Ramos (cell line): Measurements from ENCODE around the gene KRTAP5-3.
"Not testable (repeated sequence)": the region's sequence is repeated elsewhere in the genome, so short reads cannot be mapped to it uniquely, and the experiment has no call there.

Experiments
- in situ Hi-C: fragments of 300-500 bp; cut with MboI; formaldehyde crosslinking; loops from one replicate; pipeline ENCODE4 v1.14.3; 2022; ENCODE audit warnings: low sequenced_read_pairs; ENCODE audit not compliant: unreplicated experiment

KRTAP5-3 gene

DNA sequence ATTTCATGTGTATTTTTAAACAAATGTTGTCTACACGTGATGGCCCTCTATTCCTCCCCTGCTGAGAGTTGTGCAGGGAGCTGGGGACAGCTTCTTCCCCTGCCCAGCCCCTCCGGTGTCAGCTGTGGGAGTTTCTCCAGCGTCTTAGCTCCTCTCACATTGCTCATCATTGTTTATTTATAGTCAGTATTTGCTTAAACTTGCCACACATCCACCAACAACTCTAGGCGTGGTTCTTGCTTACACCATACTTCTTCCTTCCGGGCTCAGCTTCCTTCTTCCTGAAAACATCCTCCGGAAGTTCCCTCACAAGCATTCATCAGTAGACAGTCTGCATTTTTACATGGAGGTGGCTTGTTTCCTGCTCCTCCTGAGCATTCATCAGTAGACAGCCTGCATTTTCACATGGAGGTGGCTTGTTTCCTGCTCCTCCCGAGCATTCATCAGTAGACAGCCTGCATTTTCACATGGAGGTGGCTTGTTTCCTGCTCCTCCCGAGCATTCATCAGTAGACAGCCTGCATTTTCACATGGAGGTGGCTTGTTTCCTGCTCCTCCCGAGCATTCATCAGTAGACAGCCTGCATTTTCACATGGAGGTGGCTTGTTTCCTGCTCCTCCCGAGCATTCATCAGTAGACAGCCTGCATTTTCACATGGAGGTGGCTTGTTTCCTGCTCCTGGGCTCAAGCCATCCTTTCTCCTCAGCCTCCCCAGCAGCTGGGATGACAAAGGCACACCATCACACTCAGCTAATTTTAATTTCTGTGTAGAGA, 18.9 kb downstream of the KRTAP5-3 start:
- in situ Hi-C loops, result not testable (repeated sequence)

- in situ Hi-C loops, result no loop called here
Observed at GRCh38 chr11:1586699-1587098, 21.6 kb downstream of the KRTAP5-3 start.

DNA sequence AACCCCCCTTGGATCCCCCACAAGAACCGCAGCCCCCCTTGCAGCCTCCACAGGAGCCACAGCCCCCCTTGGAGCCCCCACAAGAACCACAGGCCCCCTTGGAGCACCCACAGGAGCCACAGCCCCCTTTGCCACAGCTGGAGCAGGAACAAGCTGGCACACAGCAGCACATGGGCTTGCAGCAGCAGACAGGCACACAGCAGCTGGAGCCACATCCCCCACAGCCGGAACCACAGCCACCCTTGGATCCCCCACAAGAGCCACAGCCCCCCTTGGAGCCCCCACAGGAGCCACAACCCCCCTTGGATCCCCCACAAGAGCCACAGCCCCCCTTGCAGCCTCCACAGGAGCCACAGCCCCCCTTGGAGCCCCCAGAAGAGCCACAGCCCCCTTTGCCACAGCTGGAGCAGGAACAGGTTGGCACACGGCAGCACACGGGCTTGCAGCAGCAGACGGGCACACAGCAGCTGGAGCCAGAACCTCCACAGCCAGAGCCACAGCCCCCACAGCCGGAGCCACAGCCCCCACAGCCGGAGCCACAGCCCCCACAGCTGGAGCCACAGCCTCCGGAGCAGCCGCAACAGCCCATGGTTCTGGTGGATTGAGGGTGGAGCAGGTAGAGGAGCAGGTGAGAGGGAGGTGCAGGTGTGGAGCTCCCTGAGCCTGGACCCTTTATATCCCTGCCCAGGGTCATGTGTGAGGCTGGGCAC, 23.4 kb downstream of the KRTAP5-3 start, which contains the start of gene KRTAP5-1:
TSS of gene KRTAP5-1 (minus strand) at position 623 of the 710 bp plus-strand sequence. CDS start at position 589, 34 bp downstream.
- in situ Hi-C loops, result not testable (repeated sequence)

- in situ Hi-C loops, result not testable (repeated sequence)
Observed at GRCh38 chr11:1582909-1583308, 25.4 kb downstream of the KRTAP5-3 start.

DNA sequence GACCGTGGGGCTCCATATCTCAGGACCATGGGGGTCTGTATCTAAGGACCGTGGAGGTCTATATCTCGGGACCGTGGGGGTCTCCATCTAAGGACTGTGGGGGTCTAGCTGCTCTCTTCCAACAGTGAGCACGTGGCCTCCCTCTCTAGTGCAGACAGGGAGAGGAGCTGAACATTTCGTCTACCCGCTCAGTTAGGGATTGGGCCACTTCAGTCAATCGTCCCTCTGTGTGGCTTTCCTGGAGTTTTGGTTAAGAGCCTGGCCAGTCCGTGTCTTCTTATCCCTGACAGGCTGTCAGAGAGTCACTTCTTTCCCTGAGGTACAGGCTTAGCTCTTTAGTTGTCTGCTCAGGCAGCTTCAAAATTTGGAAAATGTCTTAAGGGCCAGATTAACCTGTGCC, 26.3 kb downstream of the KRTAP5-3 start:
- in situ Hi-C loops, result no loop called here

DNA sequence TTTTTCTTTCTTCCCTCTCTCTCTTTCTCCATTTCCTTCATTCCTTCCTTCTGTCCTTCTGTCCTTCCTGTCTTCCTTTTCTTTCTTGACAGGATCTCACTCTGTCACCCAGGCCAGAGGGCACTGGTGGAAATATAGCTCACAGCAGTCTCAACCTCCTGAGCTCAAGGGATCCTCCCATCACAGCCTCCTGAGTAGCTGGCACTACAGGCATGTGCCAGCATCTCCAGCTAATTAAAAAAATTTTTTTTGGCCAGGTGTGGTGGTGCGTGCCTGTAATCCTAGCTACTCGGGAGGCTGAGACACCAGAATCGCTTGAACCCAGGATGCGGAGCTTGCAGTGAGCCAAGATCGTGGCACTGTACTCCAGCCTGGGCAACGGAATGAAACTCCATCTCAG, 31.4 kb downstream of the KRTAP5-3 start:
- in situ Hi-C loops, result no loop called here

DNA sequence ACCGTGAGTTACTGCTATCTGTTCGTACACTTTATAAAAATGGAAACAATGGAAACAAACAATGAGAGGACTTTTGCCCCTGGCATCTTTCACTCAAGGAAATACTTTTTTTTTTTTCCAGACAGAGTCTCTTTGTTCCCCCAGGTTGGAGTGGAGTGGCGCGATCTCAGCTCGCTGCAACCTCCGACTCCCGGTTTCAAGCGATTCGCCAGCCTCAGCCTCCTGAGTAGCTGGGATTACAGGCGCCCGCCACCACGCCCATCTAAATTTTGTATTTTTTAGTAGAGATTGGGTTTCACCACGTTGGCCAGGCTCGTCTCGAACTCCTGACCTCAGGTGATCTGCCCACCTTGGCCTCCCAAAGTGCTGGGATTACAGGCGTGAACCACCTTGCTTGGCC, 32.5 kb downstream of the KRTAP5-3 start:
- in situ Hi-C loops, result not testable (repeated sequence)

GRCh38 chr11:1574933-1575242, 33.4 kb downstream of the KRTAP5-3 start:
- in situ Hi-C loops, result no loop called here

DNA sequence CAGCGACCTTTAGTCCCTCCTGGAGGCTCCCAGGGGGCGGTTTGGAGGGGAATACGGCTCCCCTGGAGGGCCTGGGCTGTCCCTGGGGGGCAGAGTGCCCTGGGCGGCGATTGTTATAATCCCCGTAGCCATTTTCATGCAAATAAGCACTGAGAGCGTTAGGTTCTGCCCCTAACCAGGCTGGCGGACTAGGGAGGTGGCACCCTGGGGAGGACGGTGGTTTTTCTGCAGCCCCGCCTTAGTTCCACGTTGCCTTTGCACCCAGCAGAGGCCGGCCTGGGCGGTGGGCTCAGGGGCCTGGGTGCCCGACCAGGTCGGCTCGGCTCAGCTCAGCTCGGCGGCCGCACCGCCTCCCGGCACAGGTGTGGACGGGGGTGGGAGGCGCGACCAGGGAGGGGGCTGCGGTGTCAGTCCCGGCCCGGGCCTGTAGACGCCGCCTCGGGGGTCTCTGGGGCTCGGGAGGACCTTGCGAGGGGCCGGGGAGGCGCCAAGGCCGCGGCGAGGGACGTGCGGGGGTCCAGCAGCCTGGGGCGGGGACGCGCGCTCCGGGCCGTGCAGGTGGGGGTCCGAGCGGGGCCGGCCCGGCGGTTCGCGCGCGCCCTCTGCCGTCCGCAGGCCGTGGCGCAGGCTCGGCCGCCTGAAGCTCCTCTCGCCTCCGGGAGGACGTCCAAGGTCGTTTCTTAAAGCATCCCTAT, 33.9 kb downstream of the KRTAP5-3 start:
- in situ Hi-C loops, result no loop called here

DNA sequence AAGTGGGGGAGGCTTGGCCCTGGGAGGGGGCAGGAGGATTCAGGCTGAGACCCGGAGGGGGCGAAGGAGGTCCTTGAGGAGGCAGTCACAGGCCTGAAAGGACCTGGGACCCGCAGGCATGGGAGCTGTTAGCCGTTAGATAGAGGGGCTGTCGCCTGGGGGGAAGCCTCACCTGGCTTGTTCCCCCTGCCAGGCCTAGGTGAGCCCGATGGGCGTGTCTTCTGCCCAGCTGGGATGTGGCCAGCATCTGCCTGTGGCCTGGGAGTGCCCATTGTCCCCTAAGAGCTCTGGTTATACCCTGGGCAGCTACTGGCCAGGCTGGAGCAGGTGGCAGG, 34.4 kb downstream of the KRTAP5-3 start:
- in situ Hi-C loops, result no loop called here

- in situ Hi-C loops, result no loop called here
Observed at GRCh38 chr11:1573077-1573902, 35.0 kb downstream of the KRTAP5-3 start.

GRCh38 chr11:1572197-1573076, 35.8 kb downstream of the KRTAP5-3 start, which contains the start of gene DUSP8:
Gene DUSP8 (minus strand): TSS chr11:1572271. CDS start chr11:1565826, 6,445 bp downstream.
- in situ Hi-C loops, result no loop called here

DNA sequence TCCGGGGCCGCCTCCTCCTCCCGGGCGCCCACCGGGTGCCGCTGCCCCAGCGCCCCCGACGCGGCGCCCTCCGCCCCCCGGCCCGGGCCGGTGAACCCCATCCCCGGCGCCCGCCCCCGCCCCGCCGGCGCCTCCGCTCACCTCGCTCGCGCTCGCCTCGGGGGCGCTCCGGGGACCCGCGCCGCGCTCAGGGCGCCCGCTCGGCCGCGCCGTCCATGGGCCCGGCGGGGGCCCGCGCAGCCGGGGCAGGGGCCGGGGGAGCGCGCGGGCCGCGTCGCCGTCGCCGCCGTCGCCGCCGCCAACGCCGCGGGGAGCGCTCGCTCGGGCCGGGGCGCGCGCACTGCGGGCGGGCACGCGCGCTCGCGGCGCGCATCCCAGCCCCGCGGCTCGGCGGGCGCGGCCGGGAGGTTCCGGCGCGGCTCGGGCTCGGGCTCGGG, 36.5 kb downstream of the KRTAP5-3 start:
- in situ Hi-C loops, result no loop called here

- in situ Hi-C loops, result no loop called here
Observed at GRCh38 chr11:1570896-1571759, 37.1 kb downstream of the KRTAP5-3 start.

DNA sequence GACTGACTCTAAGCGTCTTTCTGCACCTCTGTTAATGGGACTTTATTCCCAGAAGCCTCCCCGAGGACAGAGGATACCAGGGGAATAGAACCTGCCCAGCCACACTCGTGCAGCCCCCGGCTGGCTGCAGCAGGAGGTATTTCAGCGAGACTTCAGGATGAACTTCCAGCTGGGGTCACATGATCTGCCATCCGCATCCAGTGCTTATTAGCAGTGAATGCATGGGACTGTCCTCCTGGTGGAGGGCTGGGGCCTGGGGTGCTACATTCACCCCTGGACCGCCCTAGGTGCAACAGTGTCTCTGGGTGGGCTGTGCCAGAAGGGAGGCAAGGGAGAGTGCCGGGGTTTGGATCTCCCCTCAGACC, 37.8 kb downstream of the KRTAP5-3 start:
- in situ Hi-C loops, result no loop called here

GRCh38 chr11:1570001-1570453, 38.2 kb downstream of the KRTAP5-3 start:
- in situ Hi-C loops, result no loop called here

GRCh38 chr11:1569251-1569780, 38.9 kb downstream of the KRTAP5-3 start:
- in situ Hi-C loops, result loop anchor here (10.0 kb wide), 1 partner anchor 55 kb away; the partner anchor contains the start of genes KRTAP5-4 and KRTAP5-5

- in situ Hi-C loops, result loop anchor here (10.0 kb wide), 1 partner anchor 56 kb away; the partner anchor contains the start of genes KRTAP5-4 and KRTAP5-5
Observed at GRCh38 chr11:1568441-1568911, 39.8 kb downstream of the KRTAP5-3 start.
